Chondrocyte (in vitro differentiated cells): ENCODE results near the gene ACSM6. TPM values are rescaled to one million over a fixed set of nuclear protein-coding genes. Genes with fewer than 3 reads are reported as not detected.

ENCODE experiments used
- DNase-seq: peaks from one replicate; pipeline ENCODE4 v3.0.0; 2021; ENCODE audit warnings: mixed read lengths, low spot score
- H3K27ac Mint-ChIP-seq: one replicate; pipeline ENCODE4 v1.8.0; 2021; ENCODE audit warnings: mild to moderate bottlenecking, moderate library complexity, mixed read lengths; ENCODE audit not compliant: unreplicated experiment
- H3K27me3 Mint-ChIP-seq: 2 replicates; pipeline ENCODE4 v1.8.0; 2021; ENCODE audit warnings: low read depth, mixed read lengths
- H3K36me3 Mint-ChIP-seq: 2 replicates; pipeline ENCODE4 v1.8.0; 2021; ENCODE audit warnings: low read depth, mixed read lengths
- H3K4me1 Mint-ChIP-seq: 2 replicates; pipeline ENCODE4 v1.8.0; 2021; ENCODE audit warnings: low read depth, mild to moderate bottlenecking, mixed read lengths
- H3K4me3 Mint-ChIP-seq: one replicate; pipeline ENCODE4 v1.8.0; 2021; ENCODE audit warnings: mild to moderate bottlenecking, moderate library complexity, mixed read lengths; ENCODE audit not compliant: unreplicated experiment
- H3K9me3 Mint-ChIP-seq: 2 replicates; pipeline ENCODE4 v1.8.0; 2021; ENCODE audit warnings: low read depth, mixed read lengths
- total RNA-seq: library from RNA; stranded (reverse); gene quantifications from 3 replicates; pipeline ENCODE4 v1.2.1, GENCODE V29; 2021
- TF ChIP-seq, protein P1 (sequence below): fragments of 200-600 bp; sonication (generic); IDR thresholded peaks from 2 replicates; pipeline ENCODE4 v1.5.0; 2021; ENCODE audit warnings: antibody characterized with exemption, mild to moderate bottlenecking, moderate library complexity

ACSM6 gene
- total RNA-seq, 1 donor from 2014 or later: not detected

DNA sequence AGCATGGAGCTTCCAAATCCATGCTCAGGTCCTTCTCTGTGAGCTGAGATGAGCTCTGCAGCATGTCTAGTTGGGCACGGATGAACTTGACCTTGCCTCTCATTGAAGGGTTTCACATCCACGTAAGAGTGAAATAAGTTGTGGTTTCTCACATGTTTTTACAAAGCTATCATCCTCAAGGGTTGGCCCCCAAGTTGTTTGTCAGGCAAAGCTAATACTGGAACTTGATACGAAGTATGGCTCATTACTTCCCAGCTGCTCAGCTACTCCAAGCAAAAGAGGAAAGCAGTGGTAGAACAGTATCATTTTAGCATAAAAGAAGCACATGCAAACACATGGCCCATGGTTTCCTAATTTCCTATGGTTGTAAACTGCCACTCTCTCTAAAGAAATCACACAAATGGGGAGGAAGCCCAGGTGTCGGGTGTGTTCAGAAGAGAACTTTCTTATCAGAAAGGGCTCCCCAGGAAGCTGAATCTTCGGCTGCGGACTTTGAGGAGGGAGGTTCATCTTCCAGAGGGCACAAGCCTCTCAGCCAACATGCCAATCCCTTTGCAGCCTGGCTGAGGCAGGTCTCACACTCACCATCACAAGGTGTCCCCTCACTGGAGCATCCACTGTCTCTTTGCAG, 51.5 kb downstream of the ACSM6 start:
- TF ChIP-seq, protein P1, sequence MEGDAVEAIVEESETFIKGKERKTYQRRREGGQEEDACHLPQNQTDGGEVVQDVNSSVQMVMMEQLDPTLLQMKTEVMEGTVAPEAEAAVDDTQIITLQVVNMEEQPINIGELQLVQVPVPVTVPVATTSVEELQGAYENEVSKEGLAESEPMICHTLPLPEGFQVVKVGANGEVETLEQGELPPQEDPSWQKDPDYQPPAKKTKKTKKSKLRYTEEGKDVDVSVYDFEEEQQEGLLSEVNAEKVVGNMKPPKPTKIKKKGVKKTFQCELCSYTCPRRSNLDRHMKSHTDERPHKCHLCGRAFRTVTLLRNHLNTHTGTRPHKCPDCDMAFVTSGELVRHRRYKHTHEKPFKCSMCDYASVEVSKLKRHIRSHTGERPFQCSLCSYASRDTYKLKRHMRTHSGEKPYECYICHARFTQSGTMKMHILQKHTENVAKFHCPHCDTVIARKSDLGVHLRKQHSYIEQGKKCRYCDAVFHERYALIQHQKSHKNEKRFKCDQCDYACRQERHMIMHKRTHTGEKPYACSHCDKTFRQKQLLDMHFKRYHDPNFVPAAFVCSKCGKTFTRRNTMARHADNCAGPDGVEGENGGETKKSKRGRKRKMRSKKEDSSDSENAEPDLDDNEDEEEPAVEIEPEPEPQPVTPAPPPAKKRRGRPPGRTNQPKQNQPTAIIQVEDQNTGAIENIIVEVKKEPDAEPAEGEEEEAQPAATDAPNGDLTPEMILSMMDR: no peak
- Mint-ChIP-seq H3K27ac (no peak overlapping the region), H3K36me3 (peaks cover 14% of the 10 kb centered on the region)

DNA sequence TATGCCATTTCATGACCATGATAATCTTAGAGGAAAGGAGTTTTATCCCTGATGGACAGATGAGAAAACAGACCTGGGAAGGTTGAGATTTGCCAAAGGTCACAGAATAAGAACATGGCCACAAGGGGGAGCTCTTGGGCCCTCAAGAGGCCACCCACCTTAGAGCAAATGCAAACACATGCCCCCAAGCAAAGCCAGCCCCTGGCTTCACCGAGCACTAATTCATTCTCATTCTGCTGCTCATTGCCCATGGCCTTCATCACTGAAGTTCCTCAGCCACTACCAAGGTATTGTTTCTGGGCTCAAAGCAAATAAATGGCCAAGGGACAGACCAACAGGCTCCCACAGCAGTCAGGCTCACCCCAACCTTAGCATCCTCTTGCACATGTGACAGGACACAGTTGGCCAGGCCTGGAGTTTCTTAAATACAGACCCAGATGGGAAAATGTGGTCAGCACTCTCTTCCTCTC, 52.6 kb downstream of the ACSM6 start:
- Mint-ChIP-seq H3K27ac (peak overlapping the region; percentile 84), H3K9me3 (no peaks in the 10 kb centered on the region), H3K36me3 (peaks cover 15% of the 10 kb centered on the region), H3K27me3 (no peaks in the 10 kb centered on the region), H3K4me3 (no peak overlapping the region), H3K4me1 (peaks cover 34% of the 10 kb centered on the region)
- DNase-seq: no peak
- TF ChIP-seq, protein P1: peak; percentile 96

More for the DNA sequence above, 51.5 kb downstream of the ACSM6 start:
- peaks cover 34% of the 10 kb centered on the region for H3K4me1 Mint-ChIP-seq
- no peaks in the 10 kb centered on the region for H3K9me3 Mint-ChIP-seq
- DNase-seq: no peak
- no peak overlapping the region for H3K4me3 Mint-ChIP-seq
- no peaks in the 10 kb centered on the region for H3K27me3 Mint-ChIP-seq

DNA sequence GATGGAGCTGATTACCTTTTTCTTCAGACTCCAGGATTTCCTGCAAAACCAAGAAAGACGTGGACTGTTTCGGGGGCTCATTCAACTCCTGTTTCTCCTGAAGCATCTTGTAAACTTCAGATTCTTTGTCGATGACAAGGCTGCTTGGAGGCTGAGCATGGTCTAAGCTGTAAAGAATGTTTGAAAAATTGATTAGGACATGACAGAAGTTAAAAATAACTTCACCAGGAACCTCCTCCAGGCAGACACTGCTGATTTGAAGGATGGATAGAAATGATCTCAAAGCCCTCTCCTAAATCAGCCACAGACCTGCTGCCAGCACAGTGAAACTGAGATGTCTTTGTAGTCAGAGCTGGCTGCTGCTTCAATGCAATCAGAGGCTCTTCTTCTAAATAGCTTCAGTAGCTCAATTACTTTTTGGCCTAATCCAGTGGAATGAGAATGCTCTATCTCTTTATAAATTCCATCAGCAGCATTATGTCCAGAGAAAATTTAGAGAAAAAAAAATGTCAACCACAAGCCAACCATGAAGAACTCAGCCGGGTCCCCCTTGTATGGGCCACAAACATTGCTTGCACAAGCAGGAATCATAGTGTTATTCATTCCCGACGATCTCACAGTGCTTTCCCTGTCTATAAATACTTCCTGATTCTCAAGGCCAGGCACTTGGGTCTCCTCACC, 53.3 kb downstream of the ACSM6 start:
- H3K4me1 Mint-ChIP-seq: peaks cover 35% of the 10 kb centered on the region
- no peak overlapping the region for H3K4me3 Mint-ChIP-seq
- H3K27ac Mint-ChIP-seq: peak overlapping the region; percentile 84
- no peaks in the 10 kb centered on the region for H3K27me3 Mint-ChIP-seq
- peaks cover 15% of the 10 kb centered on the region for H3K36me3 Mint-ChIP-seq
- DNase-seq: no peak
- TF ChIP-seq, protein P1: no peak
- H3K9me3 Mint-ChIP-seq: no peaks in the 10 kb centered on the region

DNA sequence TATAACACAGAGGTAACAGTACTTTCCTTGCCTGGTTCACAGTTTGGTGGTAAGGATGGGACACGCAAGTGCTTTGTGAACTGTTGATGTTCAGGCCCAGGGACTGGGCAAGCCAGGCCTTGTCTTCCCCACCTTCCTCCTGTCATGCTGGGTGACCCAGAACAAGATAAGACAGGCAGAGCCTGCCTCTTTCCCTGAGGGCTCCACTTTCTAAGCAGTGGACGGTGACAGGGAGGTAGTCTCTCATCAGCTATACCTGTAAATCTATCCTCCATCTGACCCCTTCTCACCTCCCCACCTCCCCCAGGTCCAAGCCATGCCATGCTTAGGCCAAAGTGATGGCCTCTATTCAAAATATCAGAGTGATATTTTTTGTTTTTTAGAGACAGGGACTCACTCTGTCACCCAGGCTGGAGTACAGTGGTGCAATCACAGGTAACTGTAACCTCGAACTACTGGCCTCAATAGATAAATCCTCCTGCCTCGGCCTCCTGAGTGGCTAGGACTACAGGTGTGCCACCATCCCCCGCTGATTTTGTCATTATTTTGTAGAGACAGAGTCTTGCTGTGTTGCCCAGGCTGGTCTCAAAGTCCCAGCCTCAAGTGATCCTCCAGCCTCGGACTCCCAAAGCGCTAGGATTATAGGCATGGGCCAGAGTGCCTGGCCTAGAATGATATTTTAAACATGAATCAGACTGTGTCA, 54.0 kb downstream of the ACSM6 start:
- no peak for DNase-seq
- Mint-ChIP-seq H3K4me1 (peaks cover 42% of the 10 kb centered on the region), H3K36me3 (peaks cover 17% of the 10 kb centered on the region), H3K27ac (peak overlapping the region; percentile 81), H3K4me3 (no peak overlapping the region), H3K9me3 (no peaks in the 10 kb centered on the region), H3K27me3 (no peaks in the 10 kb centered on the region)
- TF ChIP-seq, protein P1: no peak

DNA sequence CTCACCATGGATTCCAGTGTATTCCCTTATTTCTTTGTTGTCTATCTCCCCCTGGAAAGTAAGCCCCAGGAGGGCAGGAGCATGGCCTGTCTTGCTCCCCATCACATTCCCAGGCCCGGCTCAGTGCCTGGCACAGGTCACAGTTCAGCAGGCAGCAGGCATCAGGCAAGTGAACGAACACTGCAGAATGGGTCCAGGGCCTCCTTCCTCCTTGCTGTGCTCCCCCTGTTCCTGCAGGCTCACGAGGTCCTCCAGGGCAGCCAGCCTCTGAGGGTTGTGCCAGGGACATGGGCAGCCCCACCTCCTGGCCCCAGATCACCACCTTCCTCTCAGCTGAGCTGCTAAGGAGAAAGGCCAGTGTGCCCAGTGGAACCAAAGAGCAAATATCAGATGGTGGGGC, 55.0 kb downstream of the ACSM6 start:
- peaks cover 14% of the 10 kb centered on the region for H3K36me3 Mint-ChIP-seq
- H3K4me3 Mint-ChIP-seq: no peak overlapping the region
- H3K27ac Mint-ChIP-seq: peak overlapping the region; percentile 22
- no peaks in the 10 kb centered on the region for H3K27me3 Mint-ChIP-seq
- no peaks in the 10 kb centered on the region for H3K9me3 Mint-ChIP-seq
- TF ChIP-seq, protein P1: no peak
- peaks cover 43% of the 10 kb centered on the region for H3K4me1 Mint-ChIP-seq
- no peak for DNase-seq
